ENCODE measurements around the gene PLEKHA4. TPM values are rescaled to one million over a fixed set of nuclear protein-coding genes. Genes with fewer than 3 reads are reported as not detected.
"Not testable (repeated sequence)": the region's sequence is repeated elsewhere in the genome, so short reads cannot be mapped to it uniquely, and the experiment has no call there.

PLEKHA4 gene
- total RNA-seq, 1 donor, result 21.4 TPM

GRCh38 chr19:48913114-48913889, 44.9 kb upstream of the PLEKHA4 start:
- DNase-seq (ENCODE audit: insufficient read length, low spot score, missing footprints), result peak; percentile 78
- peaks cover 69% of the 10 kb centered on the region for H3K36me3 ChIP-seq (ENCODE audit: insufficient read depth, low read length)
- no peak overlapping the region for H3K27ac ChIP-seq (ENCODE audit: low read depth, low read length)
- H3K4me2 ChIP-seq (ENCODE audit: insufficient read depth, low read length), result no peak overlapping the region
- H3K27me3 ChIP-seq (ENCODE audit: insufficient read depth, low read length), result no peaks in the 10 kb centered on the region
- no peaks in the 10 kb centered on the region for H3K9me3 ChIP-seq (ENCODE audit: low read depth, low read length)
- no peaks in the 10 kb centered on the region for H4K20me1 ChIP-seq (ENCODE audit: insufficient read depth, low read length)
- no peaks in the 10 kb centered on the region for H3K4me1 ChIP-seq (ENCODE audit: insufficient read depth, low read length)
- H3K79me2 ChIP-seq (ENCODE audit: insufficient read depth, low read length), result no peaks in the 10 kb centered on the region
- no peak overlapping the region for H3K4me3 ChIP-seq (ENCODE audit: insufficient read depth, low read length)
- no peak overlapping the region for H2AFZ ChIP-seq (ENCODE audit: low read length)
- TF ChIP-seq, protein P1, sequence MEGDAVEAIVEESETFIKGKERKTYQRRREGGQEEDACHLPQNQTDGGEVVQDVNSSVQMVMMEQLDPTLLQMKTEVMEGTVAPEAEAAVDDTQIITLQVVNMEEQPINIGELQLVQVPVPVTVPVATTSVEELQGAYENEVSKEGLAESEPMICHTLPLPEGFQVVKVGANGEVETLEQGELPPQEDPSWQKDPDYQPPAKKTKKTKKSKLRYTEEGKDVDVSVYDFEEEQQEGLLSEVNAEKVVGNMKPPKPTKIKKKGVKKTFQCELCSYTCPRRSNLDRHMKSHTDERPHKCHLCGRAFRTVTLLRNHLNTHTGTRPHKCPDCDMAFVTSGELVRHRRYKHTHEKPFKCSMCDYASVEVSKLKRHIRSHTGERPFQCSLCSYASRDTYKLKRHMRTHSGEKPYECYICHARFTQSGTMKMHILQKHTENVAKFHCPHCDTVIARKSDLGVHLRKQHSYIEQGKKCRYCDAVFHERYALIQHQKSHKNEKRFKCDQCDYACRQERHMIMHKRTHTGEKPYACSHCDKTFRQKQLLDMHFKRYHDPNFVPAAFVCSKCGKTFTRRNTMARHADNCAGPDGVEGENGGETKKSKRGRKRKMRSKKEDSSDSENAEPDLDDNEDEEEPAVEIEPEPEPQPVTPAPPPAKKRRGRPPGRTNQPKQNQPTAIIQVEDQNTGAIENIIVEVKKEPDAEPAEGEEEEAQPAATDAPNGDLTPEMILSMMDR (IDR thresholded peaks at IDR 0.05; ENCODE audit: extremely low read depth, low read depth, low read length), result no peak

- Histone ChIP-seq H3K79me2 (ENCODE audit: insufficient read depth, low read length) (no peaks in the 10 kb centered on the region), H3K27me3 (ENCODE audit: insufficient read depth, low read length) (no peaks in the 10 kb centered on the region), H3K27ac (ENCODE audit: low read depth, low read length) (no peak overlapping the region), H2AFZ (ENCODE audit: low read length) (no peak overlapping the region), H3K4me2 (ENCODE audit: insufficient read depth, low read length) (no peak overlapping the region), H3K4me3 (ENCODE audit: insufficient read depth, low read length) (no peak overlapping the region), H4K20me1 (ENCODE audit: insufficient read depth, low read length) (no peaks in the 10 kb centered on the region), H3K9me3 (ENCODE audit: low read depth, low read length) (no peaks in the 10 kb centered on the region), H3K36me3 (ENCODE audit: insufficient read depth, low read length) (peaks cover 63% of the 10 kb centered on the region), H3K4me1 (ENCODE audit: insufficient read depth, low read length) (no peaks in the 10 kb centered on the region)
- TF ChIP-seq, protein P1 (IDR thresholded peaks at IDR 0.05; ENCODE audit: extremely low read depth, low read depth, low read length), result no peak
- DNase-seq (ENCODE audit: insufficient read length, low spot score, missing footprints), result no peak
Observed at GRCh38 chr19:48910803-48911202, 42.4 kb upstream of the PLEKHA4 start.

DNA sequence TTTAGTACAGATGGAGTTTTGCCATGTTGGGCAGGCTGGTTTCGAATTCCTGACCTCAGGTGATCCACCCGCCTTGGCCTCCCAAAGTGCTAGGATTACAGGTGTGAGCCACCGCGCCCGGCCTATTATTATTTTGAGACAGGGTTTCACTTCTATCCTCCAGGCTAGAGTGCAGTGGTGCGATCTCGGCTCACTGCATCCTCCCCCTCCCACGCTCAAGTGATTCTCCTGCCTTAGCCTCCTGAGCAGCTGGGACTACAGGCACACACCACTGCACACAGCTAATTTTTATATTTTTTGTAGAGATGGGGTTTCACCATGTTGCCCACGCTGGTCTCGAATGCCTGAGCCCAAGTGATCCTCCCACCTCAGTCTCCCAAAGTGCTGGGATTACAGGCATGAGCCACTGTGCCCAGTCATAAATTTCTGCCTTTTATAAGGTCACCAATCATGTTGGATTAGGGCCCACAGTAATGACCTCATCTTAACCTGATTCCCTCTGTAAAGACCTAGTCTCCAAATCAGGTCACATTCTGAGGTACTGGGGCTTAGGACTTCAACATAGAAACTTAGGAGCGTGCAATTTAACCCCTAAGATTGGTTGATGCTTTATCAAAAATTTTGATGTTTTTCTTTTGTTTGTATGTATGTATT, 41.1 kb upstream of the PLEKHA4 start:
- not testable (repeated sequence) for H3K4me3 ChIP-seq (ENCODE audit: insufficient read depth, low read length); H3K27ac ChIP-seq (ENCODE audit: low read depth, low read length); H3K79me2 ChIP-seq (ENCODE audit: insufficient read depth, low read length); DNase-seq (ENCODE audit: insufficient read length, low spot score, missing footprints); H4K20me1 ChIP-seq (ENCODE audit: insufficient read depth, low read length); H2AFZ ChIP-seq (ENCODE audit: low read length); H3K9me3 ChIP-seq (ENCODE audit: low read depth, low read length); H3K4me2 ChIP-seq (ENCODE audit: insufficient read depth, low read length); H3K27me3 ChIP-seq (ENCODE audit: insufficient read depth, low read length); H3K4me1 ChIP-seq (ENCODE audit: insufficient read depth, low read length)
- H3K36me3 ChIP-seq (ENCODE audit: insufficient read depth, low read length), result peaks cover 64% of the 10 kb centered on the region

GRCh38 chr19:48907671-48908070, 39.3 kb upstream of the PLEKHA4 start:
- peaks cover 49% of the 10 kb centered on the region for H3K36me3 ChIP-seq (ENCODE audit: insufficient read depth, low read length)
- H3K4me3 ChIP-seq (ENCODE audit: insufficient read depth, low read length), result no peak overlapping the region
- TF ChIP-seq, protein P1 (IDR thresholded peaks at IDR 0.05; ENCODE audit: extremely low read depth, low read depth, low read length), result no peak
- H3K27ac ChIP-seq (ENCODE audit: low read depth, low read length), result no peak overlapping the region
- no peaks in the 10 kb centered on the region for H3K4me1 ChIP-seq (ENCODE audit: insufficient read depth, low read length)
- H3K4me2 ChIP-seq (ENCODE audit: insufficient read depth, low read length), result no peak overlapping the region
- peaks cover 10% of the 10 kb centered on the region for H3K79me2 ChIP-seq (ENCODE audit: insufficient read depth, low read length)
- H3K9me3 ChIP-seq (ENCODE audit: low read depth, low read length), result no peaks in the 10 kb centered on the region
- H4K20me1 ChIP-seq (ENCODE audit: insufficient read depth, low read length), result peaks cover 5% of the 10 kb centered on the region
- H3K27me3 ChIP-seq (ENCODE audit: insufficient read depth, low read length), result no peaks in the 10 kb centered on the region
- no peak for DNase-seq (ENCODE audit: insufficient read length, low spot score, missing footprints)
- no peak overlapping the region for H2AFZ ChIP-seq (ENCODE audit: low read length)

Data from osteoblast (primary cell).